ENCODE results near the gene CDK6.
A peak's percentile ranks its signal among the peaks of the same experiment; 100 is the strongest.

Gene CDK6

DNA sequence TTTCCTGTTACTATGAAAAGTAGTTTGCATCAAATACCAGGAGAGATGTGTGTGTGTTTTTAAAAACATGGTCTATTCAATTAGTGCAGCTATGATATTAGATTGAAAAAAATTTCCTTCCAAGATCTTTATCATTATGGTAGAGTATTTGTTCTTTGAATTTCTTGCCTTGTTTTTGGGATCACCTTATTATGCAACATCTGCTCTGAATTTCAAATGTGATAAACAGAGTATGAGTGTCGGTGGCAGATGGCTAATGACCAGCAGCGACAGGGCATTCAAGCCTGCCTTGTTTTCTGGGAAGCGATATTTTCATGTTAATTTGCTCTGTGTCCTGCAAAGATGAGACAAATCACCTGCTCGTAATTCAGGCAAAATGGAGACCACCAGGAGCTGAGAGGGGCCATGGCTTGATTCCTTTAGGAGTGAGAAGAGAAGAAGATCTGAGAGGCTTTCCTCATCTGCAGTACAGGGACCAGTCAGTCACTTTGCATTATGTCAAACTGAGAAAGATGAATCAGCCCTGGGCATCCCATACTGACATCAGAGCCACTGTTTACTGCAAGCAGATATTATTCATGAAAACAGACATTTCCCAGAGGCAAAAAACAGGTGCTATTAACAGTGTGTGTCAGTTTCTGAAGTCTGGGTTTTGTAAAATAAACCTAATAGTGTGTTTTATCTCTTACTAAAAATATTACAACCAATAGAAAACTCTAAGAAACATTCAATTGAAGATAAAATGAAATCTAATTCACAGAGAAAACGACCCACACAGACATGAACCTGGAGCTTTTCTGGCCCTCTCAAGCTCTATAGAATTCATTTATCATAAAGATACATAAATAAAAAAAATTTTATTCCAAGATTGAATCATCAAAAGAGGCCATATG, 67.6 kb downstream of the CDK6 start:
- TF ChIP-seq, protein P1, sequence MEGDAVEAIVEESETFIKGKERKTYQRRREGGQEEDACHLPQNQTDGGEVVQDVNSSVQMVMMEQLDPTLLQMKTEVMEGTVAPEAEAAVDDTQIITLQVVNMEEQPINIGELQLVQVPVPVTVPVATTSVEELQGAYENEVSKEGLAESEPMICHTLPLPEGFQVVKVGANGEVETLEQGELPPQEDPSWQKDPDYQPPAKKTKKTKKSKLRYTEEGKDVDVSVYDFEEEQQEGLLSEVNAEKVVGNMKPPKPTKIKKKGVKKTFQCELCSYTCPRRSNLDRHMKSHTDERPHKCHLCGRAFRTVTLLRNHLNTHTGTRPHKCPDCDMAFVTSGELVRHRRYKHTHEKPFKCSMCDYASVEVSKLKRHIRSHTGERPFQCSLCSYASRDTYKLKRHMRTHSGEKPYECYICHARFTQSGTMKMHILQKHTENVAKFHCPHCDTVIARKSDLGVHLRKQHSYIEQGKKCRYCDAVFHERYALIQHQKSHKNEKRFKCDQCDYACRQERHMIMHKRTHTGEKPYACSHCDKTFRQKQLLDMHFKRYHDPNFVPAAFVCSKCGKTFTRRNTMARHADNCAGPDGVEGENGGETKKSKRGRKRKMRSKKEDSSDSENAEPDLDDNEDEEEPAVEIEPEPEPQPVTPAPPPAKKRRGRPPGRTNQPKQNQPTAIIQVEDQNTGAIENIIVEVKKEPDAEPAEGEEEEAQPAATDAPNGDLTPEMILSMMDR (IDR thresholded peaks at IDR 0.05; ENCODE audit: extremely low read depth, missing control alignments): no peak
- peak; percentile 49 for DNase-seq (ENCODE audit: low spot score)

DNA sequence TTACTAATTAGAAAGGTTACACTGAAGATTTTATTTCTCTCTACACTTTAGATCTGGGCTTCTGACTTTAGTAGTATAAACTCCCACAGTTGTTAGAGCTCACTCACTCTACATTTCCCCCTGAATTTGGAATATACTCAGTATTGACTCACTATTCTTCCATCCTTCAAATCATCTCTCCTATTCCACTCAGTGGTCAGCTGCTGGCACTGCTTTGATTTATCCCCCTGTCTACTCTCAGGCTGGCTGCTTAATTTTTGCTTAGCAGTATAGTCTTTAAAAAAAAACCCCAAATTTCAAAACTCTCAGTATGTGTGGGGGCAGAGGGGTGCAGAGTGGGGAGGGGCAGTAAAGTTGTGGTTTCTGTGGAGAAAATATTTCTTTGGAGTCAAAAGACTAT, 68.9 kb downstream of the CDK6 start:
- no peak for DNase-seq (ENCODE audit: low spot score)
- TF ChIP-seq, protein P1 (IDR thresholded peaks at IDR 0.05; ENCODE audit: extremely low read depth, missing control alignments): no peak

DNA sequence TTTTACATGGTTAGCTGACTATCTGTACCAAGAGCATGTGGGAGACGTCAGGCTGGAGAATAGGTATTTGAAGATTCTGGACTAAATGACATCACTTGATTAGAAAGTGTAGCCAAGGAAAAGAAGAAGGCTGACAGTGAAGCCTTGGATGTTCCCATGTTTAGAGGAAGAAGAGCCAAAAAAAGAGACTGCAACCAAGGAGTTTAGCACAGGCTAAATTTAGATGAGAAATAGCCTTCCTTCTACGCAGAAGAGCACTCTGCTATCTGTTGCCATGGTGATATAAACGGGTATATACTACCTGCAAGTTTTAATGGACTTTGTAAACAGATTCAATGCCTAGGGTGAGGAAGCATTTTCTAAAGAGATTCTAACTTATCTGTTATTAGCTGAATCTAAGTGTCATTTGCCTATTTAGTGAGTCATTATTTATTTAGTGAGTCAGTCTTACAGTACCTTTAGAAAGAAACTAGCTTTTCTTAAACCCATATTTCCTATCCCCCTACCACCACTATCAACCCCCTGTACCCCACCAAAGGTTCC, 69.8 kb downstream of the CDK6 start:
- DNase-seq (ENCODE audit: low spot score): no peak

DNA sequence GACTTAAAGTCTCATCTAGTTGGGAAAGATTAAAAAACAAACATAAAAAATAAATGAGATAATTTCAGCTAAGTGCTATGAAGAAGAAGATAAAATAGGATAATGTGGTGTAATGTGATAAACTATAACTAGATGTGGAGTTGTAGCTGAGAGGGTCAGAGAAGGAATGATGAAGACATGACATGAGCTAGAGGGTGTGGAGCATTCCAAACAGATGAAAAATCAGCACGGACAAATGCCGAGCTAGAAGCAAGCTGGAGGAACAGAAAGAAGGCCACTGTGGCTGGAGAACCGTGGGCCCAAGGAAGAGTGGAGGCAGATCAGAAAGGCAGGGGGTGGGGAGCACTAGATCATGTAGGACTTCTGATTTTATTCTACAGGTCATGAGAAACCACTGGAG, 70.6 kb downstream of the CDK6 start:
- TF ChIP-seq, protein P1 (IDR thresholded peaks at IDR 0.05; ENCODE audit: extremely low read depth, missing control alignments): no peak
- no peak for DNase-seq (ENCODE audit: low spot score)

More for the DNA sequence above, 69.8 kb downstream of the CDK6 start:
- TF ChIP-seq, protein P1 (IDR thresholded peaks at IDR 0.05; ENCODE audit: extremely low read depth, missing control alignments): no peak

DNA sequence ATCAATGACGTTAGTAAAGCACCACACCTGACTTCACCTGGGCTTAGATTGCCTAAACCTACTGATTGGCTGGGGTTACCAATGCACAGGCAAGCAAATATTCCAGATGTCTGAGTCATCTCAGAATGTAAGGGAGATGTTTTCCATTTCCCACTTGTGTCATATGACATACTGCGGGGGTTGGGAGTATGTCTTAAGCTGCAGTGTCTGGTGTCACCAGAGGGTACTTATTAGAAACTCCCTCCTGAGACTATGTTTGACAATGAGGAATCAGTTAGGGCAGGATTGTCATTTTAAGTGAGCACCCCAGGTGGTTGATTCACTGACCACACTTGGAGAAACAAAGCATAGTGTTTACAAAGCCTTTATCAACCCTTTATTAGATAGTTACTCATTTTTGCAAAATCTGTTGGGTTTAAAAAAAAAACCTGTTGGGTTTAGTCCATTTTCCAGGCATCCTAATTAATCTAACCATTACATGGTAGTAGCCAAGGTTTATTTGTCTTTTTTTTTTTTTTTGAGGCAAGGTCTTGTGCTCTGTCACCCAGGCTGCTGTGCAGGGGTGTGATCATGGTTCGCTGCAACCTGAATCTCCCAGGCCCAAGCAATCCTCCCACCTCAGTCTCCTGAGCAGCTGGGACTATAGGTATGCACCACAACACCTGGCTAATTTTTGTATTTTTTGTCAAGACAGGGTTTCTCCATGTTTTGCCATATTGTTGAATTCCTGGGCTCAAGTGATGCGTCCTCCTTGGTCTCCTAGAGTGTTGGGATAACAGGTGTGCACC, 72.5 kb downstream of the CDK6 start:
- TF ChIP-seq, protein P1 (IDR thresholded peaks at IDR 0.05; ENCODE audit: extremely low read depth, missing control alignments): no peak
- DNase-seq (ENCODE audit: low spot score): no peak

DNA sequence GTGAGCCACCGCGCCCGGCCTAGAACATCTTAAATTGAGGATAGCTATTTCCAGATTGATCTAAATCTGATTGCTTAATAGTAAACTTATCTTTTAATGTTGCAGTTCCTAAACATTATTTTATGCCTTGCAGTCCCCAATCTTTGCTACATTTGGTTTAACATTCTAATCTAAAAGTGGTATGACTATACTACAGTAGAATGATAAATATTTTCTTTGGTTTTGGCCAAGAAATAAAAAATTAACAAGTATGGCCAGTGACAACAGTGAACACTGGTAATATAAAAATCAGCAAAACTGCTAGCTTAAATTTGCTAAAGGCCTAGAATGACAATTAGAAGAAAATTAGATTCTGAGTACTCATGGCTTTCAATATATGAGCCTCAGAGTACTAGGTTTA, 73.5 kb downstream of the CDK6 start:
- no peak for DNase-seq (ENCODE audit: low spot score)
- TF ChIP-seq, protein P1 (IDR thresholded peaks at IDR 0.05; ENCODE audit: extremely low read depth, missing control alignments): no peak

All from GM20000 (cell line).